Loucy (cell line): ENCODE data around the gene NBAS.

ENCODE experiments used
- H2AFZ ChIP-seq: fragments of 200-600 bp; sonication (generic); 2 replicates; pipeline ENCODE4 v1.6.0; 2016; ENCODE audit warnings: antibody characterized with exemption, mild to moderate bottlenecking, low read length, moderate library complexity
- H3F3A ChIP-seq: fragments of 200-600 bp; 2 replicates; pipeline ENCODE4 v1.6.0; 2016; ENCODE audit warnings: antibody characterized with exemption, low read depth, mild to moderate bottlenecking
- H3K27me3 ChIP-seq: fragments of 200-600 bp; sonication (generic); 2 replicates; pipeline ENCODE4 v1.6.1; 2014; ENCODE audit warnings: low read length, mild to moderate bottlenecking; ENCODE audit not compliant: insufficient read depth, poor library complexity, severe bottlenecking
- H3K36me3 ChIP-seq: fragments of 200-600 bp; sonication (generic); 2 replicates; pipeline ENCODE4 v1.6.1; 2016; ENCODE audit warnings: low read length; ENCODE audit not compliant: insufficient read depth
- H3K4me1 ChIP-seq: fragments of 200-600 bp; sonication (generic); 2 replicates; pipeline ENCODE4 v1.5.1; 2014; ENCODE audit warnings: low read length, mild to moderate bottlenecking; ENCODE audit not compliant: insufficient read depth, poor library complexity, severe bottlenecking
- H3K4me2 ChIP-seq: fragments of 200-600 bp; sonication (generic); 2 replicates; pipeline ENCODE4 v1.6.0; 2014; ENCODE audit warnings: antibody characterized with exemption, low read length, low read depth, mild to moderate bottlenecking; ENCODE audit not compliant: poor library complexity, severe bottlenecking
- H3K4me3 ChIP-seq: fragments of 200-600 bp; sonication (generic); 2 replicates; pipeline ENCODE4 v1.5.1; 2014; ENCODE audit warnings: low read length, mild to moderate bottlenecking, mixed read lengths; ENCODE audit not compliant: poor library complexity, severe bottlenecking
- H3K79me2 ChIP-seq: fragments of 200-600 bp; sonication (generic); 2 replicates; pipeline ENCODE4 v1.6.1; 2014; ENCODE audit warnings: low read length; ENCODE audit not compliant: insufficient read depth
- H3K9ac ChIP-seq: fragments of 200-600 bp; sonication (generic); 2 replicates; pipeline ENCODE4 v1.6.0; 2014; ENCODE audit warnings: mild to moderate bottlenecking, low read depth, low read length, moderate library complexity; ENCODE audit not compliant: poor library complexity, severe bottlenecking
- H3K9me2 ChIP-seq: fragments of 200-600 bp; sonication (generic); replicated peaks from 2 replicates; pipeline ENCODE4 v1.6.1; 2016; ENCODE audit warnings: low read depth, low read length, mixed read lengths
- H3K9me3 ChIP-seq: fragments of 200-600 bp; sonication (generic); 2 replicates; pipeline ENCODE4 v1.6.1; 2014; ENCODE audit warnings: mild to moderate bottlenecking, antibody characterized with exemption, low read length, low read depth; ENCODE audit not compliant: insufficient read depth
- H4K20me1 ChIP-seq: fragments of 200-600 bp; sonication (generic); 2 replicates; pipeline ENCODE4 v1.6.0; 2014; ENCODE audit warnings: antibody characterized with exemption, low read length, mild to moderate bottlenecking; ENCODE audit not compliant: insufficient read depth, poor library complexity, severe bottlenecking
- CTCF ChIP-seq: fragments of 200-600 bp; sonication (generic); conservative IDR thresholded peaks from 2 replicates; pipeline ENCODE4 v1.5.1; 2014; ENCODE audit warnings: mild to moderate bottlenecking, antibody characterized with exemption, low read length
- EZH2phosphoT487 ChIP-seq: fragments of 200-600 bp; IDR thresholded peaks from 2 replicates; pipeline ENCODE4 v1.6.1; 2018; ENCODE audit warnings: antibody characterized with exemption, mild to moderate bottlenecking, moderate library complexity, borderline replicate concordance

NBAS gene

GRCh38 chr2:15271941-15272542 is 289.1 kb downstream of the NBAS start:
- no peak overlapping the region for H3K4me2 ChIP-seq
- H2AFZ ChIP-seq = no peak overlapping the region
- peaks cover 2% of the 10 kb centered on the region; the same call in 1 of the 2 replicates for H3F3A ChIP-seq
- peaks cover 52% of the 10 kb centered on the region for H3K36me3 ChIP-seq
- H3K4me3 ChIP-seq = no peak overlapping the region
- TF ChIP-seq CTCF (no peak), EZH2phosphoT487 (no peak)
- no peaks in the 10 kb centered on the region for H3K9me2 ChIP-seq
- H3K79me2 ChIP-seq = no peaks in the 10 kb centered on the region
- no peaks in the 10 kb centered on the region for H3K9me3 ChIP-seq
- H3K4me1 ChIP-seq = peaks cover 36% of the 10 kb centered on the region
- H3K9ac ChIP-seq = no peak overlapping the region
- H3K27me3 ChIP-seq = no peaks in the 10 kb centered on the region
- no peaks in the 10 kb centered on the region for H4K20me1 ChIP-seq

GRCh38 chr2:15271276-15271675 is 289.9 kb downstream of the NBAS start:
- H3K9ac ChIP-seq = no peak overlapping the region
- H3K9me2 ChIP-seq = no peaks in the 10 kb centered on the region
- no peaks in the 10 kb centered on the region for H3K27me3 ChIP-seq
- TF ChIP-seq EZH2phosphoT487 (no peak), CTCF (no peak)
- peaks cover 47% of the 10 kb centered on the region for H3K36me3 ChIP-seq
- H2AFZ ChIP-seq = no peak overlapping the region
- H3K4me2 ChIP-seq = no peak overlapping the region
- no peaks in the 10 kb centered on the region for H4K20me1 ChIP-seq
- H3K4me1 ChIP-seq = peaks cover 28% of the 10 kb centered on the region
- H3K4me3 ChIP-seq = no peak overlapping the region
- H3K9me3 ChIP-seq = no peaks in the 10 kb centered on the region
- H3K79me2 ChIP-seq = no peaks in the 10 kb centered on the region
- no peaks in the 10 kb centered on the region for H3F3A ChIP-seq

DNA sequence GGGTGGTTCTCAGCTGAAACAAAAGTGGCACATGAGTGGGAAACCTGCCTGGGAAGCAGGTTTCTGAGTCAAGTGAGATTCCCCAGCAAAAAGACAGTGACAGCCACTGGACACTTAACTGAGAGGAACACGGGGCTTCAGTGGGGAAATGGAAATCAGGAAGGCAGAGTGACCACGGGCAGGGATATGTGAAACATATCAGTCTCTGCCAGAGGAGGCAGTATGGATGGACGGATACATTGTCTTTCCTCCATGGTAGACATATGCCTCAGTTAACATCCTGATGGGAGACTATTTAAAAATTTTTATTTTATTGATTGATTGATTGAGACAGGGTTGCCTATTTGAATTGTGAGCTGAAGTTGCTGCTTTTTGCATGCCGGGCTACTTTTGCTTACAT is 292.1 kb downstream of the NBAS start:
- no peak overlapping the region for H2AFZ ChIP-seq
- peaks cover 45% of the 10 kb centered on the region for H3K36me3 ChIP-seq
- no peaks in the 10 kb centered on the region for H4K20me1 ChIP-seq
- H3K4me2 ChIP-seq = no peak overlapping the region
- no peak overlapping the region for H3K4me3 ChIP-seq
- H3F3A ChIP-seq = no peaks in the 10 kb centered on the region
- H3K4me1 ChIP-seq = peaks cover 25% of the 10 kb centered on the region
- TF ChIP-seq CTCF = no peak
- TF ChIP-seq EZH2phosphoT487 = no peak
- H3K79me2 ChIP-seq = no peaks in the 10 kb centered on the region
- no peaks in the 10 kb centered on the region for H3K27me3 ChIP-seq
- no peaks in the 10 kb centered on the region for H3K9me2 ChIP-seq
- no peak overlapping the region for H3K9ac ChIP-seq
- H3K9me3 ChIP-seq = no peaks in the 10 kb centered on the region
